ENCODE data around the gene NF2.

DNA sequence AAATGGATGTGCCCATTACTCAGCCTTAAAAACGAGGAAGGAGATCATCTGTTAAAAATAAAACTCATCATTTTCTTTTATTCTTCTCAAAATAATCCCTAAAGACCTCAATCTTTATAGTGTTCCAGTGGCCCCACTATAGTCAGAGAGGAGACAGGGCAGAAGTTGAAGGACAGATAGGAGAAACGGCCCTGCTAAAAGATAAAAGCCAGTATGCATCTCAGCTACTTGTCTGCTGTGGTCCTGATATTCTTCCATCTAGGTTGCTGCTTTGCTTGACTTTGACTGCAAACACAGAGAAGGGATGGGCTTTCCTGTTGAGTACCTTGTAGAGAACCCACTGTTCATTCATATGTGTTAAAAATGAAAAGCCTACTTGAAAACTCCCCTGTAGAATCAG is 31.4 kb downstream of the NF2 start:
- TF ChIP-seq, protein P1, sequence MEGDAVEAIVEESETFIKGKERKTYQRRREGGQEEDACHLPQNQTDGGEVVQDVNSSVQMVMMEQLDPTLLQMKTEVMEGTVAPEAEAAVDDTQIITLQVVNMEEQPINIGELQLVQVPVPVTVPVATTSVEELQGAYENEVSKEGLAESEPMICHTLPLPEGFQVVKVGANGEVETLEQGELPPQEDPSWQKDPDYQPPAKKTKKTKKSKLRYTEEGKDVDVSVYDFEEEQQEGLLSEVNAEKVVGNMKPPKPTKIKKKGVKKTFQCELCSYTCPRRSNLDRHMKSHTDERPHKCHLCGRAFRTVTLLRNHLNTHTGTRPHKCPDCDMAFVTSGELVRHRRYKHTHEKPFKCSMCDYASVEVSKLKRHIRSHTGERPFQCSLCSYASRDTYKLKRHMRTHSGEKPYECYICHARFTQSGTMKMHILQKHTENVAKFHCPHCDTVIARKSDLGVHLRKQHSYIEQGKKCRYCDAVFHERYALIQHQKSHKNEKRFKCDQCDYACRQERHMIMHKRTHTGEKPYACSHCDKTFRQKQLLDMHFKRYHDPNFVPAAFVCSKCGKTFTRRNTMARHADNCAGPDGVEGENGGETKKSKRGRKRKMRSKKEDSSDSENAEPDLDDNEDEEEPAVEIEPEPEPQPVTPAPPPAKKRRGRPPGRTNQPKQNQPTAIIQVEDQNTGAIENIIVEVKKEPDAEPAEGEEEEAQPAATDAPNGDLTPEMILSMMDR (conservative IDR thresholded peaks at IDR 0.05; ENCODE audit: low read length) = no peak
- no peak for TF ChIP-seq EZH2phosphoT487 (IDR thresholded peaks at IDR 0.05; ENCODE audit: borderline replicate concordance)
